Measurements from ENCODE around the gene PDPR. TPM values are rescaled to one million over a fixed set of nuclear protein-coding genes. Genes with fewer than 3 reads are reported as not detected.

PDPR gene
- polyA plus RNA-seq, 1 of the 3 experiments (the other 2 are of a cell fraction), result 17.1 TPM

DNA sequence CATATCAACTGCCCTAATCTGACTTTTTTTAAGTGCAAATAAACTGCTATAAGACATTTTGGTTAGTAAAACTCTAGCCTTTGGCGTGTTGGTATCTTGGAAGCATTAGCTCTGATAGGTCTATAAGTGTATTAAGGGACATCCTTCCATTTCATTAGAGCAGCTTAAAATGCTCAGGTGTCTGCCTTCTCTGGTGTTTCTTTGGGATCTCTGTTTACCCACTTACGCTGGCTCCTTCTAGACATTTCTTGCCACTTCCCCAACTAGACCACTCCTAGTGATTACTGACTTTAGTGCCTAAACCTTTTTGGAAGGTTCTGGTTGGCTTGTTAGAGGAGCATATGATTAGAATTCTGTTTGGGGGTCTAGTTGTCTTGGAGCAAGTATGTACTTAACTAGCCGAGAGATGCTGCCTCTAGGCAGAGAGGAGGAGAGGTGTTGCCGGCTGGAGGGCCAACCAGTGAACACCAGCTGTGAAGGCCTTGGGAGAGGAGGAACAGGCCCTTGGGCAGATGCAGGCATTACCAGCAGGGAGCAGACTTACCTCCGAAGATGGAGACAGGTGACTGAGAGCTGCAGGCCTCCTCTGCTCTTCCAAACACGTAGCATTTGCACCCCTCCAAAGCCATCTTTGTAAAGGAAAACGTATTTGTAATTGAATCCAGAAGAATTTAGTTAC, 44.3 kb downstream of the PDPR start (continued):
- no peak for TF ChIP-seq TAF1 (IDR thresholded peaks at IDR 0.05; ENCODE audit: borderline replicate concordance, low read depth, low read length)
- no peak for TF ChIP-seq EP300 (IDR thresholded peaks at IDR 0.05; ENCODE audit: borderline replicate concordance in 1 of 2, low read depth in 1 of 2, low read length in 1 of 2)
- TF ChIP-seq, protein P1, sequence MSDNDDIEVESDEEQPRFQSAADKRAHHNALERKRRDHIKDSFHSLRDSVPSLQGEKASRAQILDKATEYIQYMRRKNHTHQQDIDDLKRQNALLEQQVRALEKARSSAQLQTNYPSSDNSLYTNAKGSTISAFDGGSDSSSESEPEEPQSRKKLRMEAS (IDR thresholded peaks at IDR 0.05; ENCODE audit: low read depth), result no peak
- TF ChIP-seq RCOR1 (IDR thresholded peaks at IDR 0.05; ENCODE audit: low read length), result no peak
- TF ChIP-seq RXRA (IDR thresholded peaks at IDR 0.05; ENCODE audit: borderline replicate concordance, low read depth), result no peak
- TF ChIP-seq, protein P2, sequence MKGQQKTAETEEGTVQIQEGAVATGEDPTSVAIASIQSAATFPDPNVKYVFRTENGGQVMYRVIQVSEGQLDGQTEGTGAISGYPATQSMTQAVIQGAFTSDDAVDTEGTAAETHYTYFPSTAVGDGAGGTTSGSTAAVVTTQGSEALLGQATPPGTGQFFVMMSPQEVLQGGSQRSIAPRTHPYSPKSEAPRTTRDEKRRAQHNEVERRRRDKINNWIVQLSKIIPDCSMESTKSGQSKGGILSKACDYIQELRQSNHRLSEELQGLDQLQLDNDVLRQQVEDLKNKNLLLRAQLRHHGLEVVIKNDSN (IDR thresholded peaks at IDR 0.05; ENCODE audit: borderline replicate concordance, low read depth), result no peak

DNA sequence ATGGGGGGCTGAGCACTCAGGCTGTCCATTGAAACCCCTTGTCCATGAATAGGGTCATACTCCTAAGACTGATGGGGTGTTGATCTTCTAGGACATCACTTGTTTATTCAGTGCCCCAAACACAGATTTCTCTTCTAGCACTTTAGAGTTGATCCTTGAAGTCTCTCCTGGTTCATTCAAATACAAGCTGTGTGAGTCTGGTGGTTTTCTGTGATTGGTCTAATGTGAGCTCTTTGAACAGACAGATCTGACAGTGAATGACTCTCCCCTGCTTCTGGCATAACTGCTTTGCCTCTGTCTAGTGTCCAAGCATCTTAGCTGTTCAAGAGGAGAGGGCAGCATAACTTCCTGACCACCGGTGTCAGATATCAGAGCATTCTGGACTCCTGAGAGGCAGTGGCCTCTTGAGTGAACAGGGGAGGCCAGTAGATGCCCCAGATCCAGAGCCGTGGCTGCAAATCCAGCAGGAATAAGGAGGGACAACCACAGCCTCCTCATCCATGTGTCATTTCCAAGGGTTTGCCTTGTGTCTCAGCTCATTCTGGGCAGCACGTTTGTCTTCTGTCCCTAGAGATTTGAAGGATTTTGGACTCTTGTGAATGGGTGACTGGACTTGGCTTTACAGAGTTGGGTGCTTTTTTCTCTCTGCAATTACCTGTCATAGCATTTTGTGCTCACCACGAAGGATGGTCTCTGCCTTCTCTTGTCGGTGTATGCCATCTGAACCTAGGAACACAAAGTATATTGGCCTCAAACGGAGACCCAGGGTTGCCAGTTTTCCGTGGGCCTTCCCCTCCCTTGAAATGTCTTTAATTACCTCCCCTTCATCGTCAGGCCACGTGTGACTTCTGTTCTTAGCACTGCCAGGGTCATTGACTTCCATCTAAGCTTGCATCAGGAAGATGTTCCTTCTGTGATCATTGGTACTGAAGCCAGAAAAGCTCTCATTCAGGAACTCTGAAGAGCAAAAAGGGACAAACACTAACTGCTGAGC, 45.5 kb downstream of the PDPR start:
- Histone ChIP-seq H3K9me2 (no peaks in the 10 kb centered on the region), H3K4me3 (ENCODE audit: low read depth in 2 of 2, low read length in 1 of 2) (no peak overlapping the region), H3F3A (replicated peaks; ENCODE audit: insufficient read depth) (peaks cover 8% of the 10 kb centered on the region), H3K9ac (no peak overlapping the region), H3K27me3 (ENCODE audit: insufficient read depth) (no peaks in the 10 kb centered on the region), H3K4me2 (no peak overlapping the region), H3K36me3 (replicated peaks in 1 of 2; ENCODE audit: control insufficient read depth in 1 of 2, insufficient read depth in 2 of 2, low read length in 1 of 2) (peaks cover 27 to 57% of the 10 kb centered on the region in 2 experiments), H3K79me2 (ENCODE audit: insufficient read depth) (no peaks in the 10 kb centered on the region), H3K4me1 (ENCODE audit: control insufficient read depth in 1 of 2, insufficient read depth in 2 of 2, low read depth in 1 of 2, low read length in 1 of 2) (0 out of 4 replicates have a peak, but pooled peaks cover 0 to 4% of the 10 kb centered on the region in 2 experiments), H3K27ac (ENCODE audit: low read depth in 2 of 2, low read length in 1 of 2) (no peak overlapping the region), H3K9me3 (no peaks in the 10 kb centered on the region), H4K20me1 (ENCODE audit: insufficient read depth) (no peaks in the 10 kb centered on the region), H2AFZ (ENCODE audit: low read depth) (no peak overlapping the region)
- no peak for TF ChIP-seq NRF1 (IDR thresholded peaks at IDR 0.05; ENCODE audit: low read depth, low read length)
- TF ChIP-seq ELF1 (IDR thresholded peaks at IDR 0.05), result no peak
- TF ChIP-seq FOSL2 (IDR thresholded peaks at IDR 0.05; ENCODE audit: borderline replicate concordance, low read depth), result no peak
- TF ChIP-seq, protein P3, sequence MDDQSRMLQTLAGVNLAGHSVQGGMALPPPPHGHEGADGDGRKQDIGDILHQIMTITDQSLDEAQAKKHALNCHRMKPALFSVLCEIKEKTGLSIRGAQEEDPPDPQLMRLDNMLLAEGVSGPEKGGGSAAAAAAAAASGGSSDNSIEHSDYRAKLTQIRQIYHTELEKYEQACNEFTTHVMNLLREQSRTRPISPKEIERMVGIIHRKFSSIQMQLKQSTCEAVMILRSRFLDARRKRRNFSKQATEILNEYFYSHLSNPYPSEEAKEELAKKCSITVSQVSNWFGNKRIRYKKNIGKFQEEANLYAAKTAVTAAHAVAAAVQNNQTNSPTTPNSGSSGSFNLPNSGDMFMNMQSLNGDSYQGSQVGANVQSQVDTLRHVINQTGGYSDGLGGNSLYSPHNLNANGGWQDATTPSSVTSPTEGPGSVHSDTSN (IDR thresholded peaks at IDR 0.05), result no peak
- no peak for TF ChIP-seq EZH2phosphoT487 (IDR thresholded peaks at IDR 0.05; ENCODE audit: borderline replicate concordance, low read depth)
- TF ChIP-seq CHD2 (IDR thresholded peaks at IDR 0.05; ENCODE audit: low read length, partially characterized antibody), result no peak
- no peak for TF ChIP-seq RCOR1 (IDR thresholded peaks at IDR 0.05; ENCODE audit: low read length)
- no peak for TF ChIP-seq MEF2A (IDR thresholded peaks at IDR 0.05; ENCODE audit: borderline replicate concordance, low read depth)
- TF ChIP-seq EP300 (IDR thresholded peaks at IDR 0.05; ENCODE audit: borderline replicate concordance in 1 of 2, low read depth in 1 of 2, low read length in 1 of 2), result no peak
- TF ChIP-seq FOXM1 (IDR thresholded peaks at IDR 0.05; ENCODE audit: low read depth), result no peak
- TF ChIP-seq, protein P2 (IDR thresholded peaks at IDR 0.05; ENCODE audit: borderline replicate concordance, low read depth), result no peak
- 87% methylated on average over 9 of the region's 9 CpGs for WGBS (ENCODE audit: low lambda C conversion rate)
- peak; percentile 6 for DNase-seq
- CTCF ChIA-PET, result interaction anchor here (1.2 to 1.3 kb wide), 2 partner anchors 92 to 405 kb away, joined by 3 read pairs; partner anchors contain the start of genes EXOSC6 and NOB1
- POLR2A ChIA-PET, result no interaction called here
